ENCODE results near the gene SYTL2. TPM values are rescaled to one million over a fixed set of nuclear protein-coding genes. Genes with fewer than 3 reads are reported as not detected.

The SYTL2 gene
- total and polyA plus RNA-seq, 5 experiments from 2014 or later = 11.8 to 32.7 (median 26.0) TPM

DNA sequence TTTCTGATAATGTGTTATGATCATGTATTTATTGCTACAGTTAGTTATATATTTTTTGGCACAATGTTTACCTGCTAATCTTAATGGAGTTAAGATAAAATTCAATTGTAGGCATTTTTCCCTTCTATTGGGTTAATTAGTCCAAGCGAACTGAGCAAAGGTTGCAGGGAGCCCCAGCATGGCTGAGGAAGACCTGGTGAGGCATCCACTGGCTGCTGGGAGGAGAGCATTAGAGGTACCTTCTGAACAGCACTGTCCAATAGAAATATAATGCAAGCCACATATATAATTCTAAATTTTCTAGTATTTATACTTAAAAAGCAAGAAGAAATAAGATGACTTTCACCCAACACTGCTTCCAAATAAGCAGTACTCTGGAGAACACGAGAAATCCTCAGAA, 163.9 kb downstream of the SYTL2 start:
- Mint-ChIP-seq H3K36me3 (peaks cover 0 to 15% (median 0%) of the 10 kb centered on the region in 3 donors), H3K27me3 (peaks cover 3 to 28% (median 13%) of the 10 kb centered on the region in 5 donors), H3K4me1 (peaks cover 12 to 35% (median 34%) of the 10 kb centered on the region in 4 donors), H3K9me3 (no peaks in the 10 kb centered on the region), H3K4me3 (peak overlapping the region; percentile 90 to 100 (median 98)), H3K27ac (peak overlapping the region; percentile 96 to 99 (median 98))
- POLR2A ChIA-PET = interaction anchor here (1.0 to 6.2 kb wide), 9 partner anchors 10 to 598 kb away, joined by 3 to 98 read pairs (median 5); partner anchors contain the start of genes CCDC83, CREBZF, DLG2 and EED
- ATAC-seq (no peak), DNase-seq (no peak)

Other genes starting within 250 kb of the SYTL2 start
- gene DLG2, start 183.8 kb downstream of the SYTL2 start, total RNA-seq = 1 to 10 TPM; 5.4 to 6.2 TPM
- gene DLG2, start 183.8 kb downstream of the SYTL2 start, polyA plus RNA-seq = 1 to 10 TPM in 1 of 3 donors, under 1 TPM in 2; 0.86 to 2.5 (median 0.98) TPM
- gene TMEM126B, start 182.5 kb downstream of the SYTL2 start, total RNA-seq = 10 to 100 TPM; 47.2 to 47.9 TPM
- gene TMEM126B, start 182.5 kb downstream of the SYTL2 start, polyA plus RNA-seq = 10 to 100 TPM; 51.1 to 64.3 (median 56.6) TPM
- 10 to 100 TPM; 19.1 to 23.5 TPM for gene TMEM126A, start 163.2 kb downstream of the SYTL2 start, total RNA-seq
- gene TMEM126A, start 163.2 kb downstream of the SYTL2 start, polyA plus RNA-seq = 10 to 100 TPM; 68.0 to 97.7 (median 75.4) TPM
- gene CREBZF, start 146.0 kb downstream of the SYTL2 start, total RNA-seq = 100 to 1,000 TPM; 116 to 118 TPM
- gene CREBZF, start 146.0 kb downstream of the SYTL2 start, polyA plus RNA-seq = 10 to 100 TPM in 2 of 3 donors, 1 to 10 TPM in 1; 9.5 to 11.6 (median 11.1) TPM
- under 1 TPM; 0.60 to 0.91 TPM for gene CCDC89, start 124.9 kb downstream of the SYTL2 start, total RNA-seq
- not detected for gene CCDC89, start 124.9 kb downstream of the SYTL2 start, polyA plus RNA-seq
- not detected for gene CCDC83, start 44.2 kb upstream of the SYTL2 start, total RNA-seq
- not detected for gene CCDC83, start 44.2 kb upstream of the SYTL2 start, polyA plus RNA-seq